ENCODE data around the gene KRT15.

KRT15 gene

GRCh38 chr17:41476866-41477815 lies 41.5 kb downstream of the KRT15 start:
- DNase-seq, result no peak

- no peak for DNase-seq
Measured at GRCh38 chr17:41475421-41475820, 43.3 kb downstream of the KRT15 start.

- DNase-seq, result no peak
Measured at GRCh38 chr17:41474863-41475262, 43.8 kb downstream of the KRT15 start.

- DNase-seq, result no peak
Measured at GRCh38 chr17:41468346-41468745, 50.3 kb downstream of the KRT15 start.

GRCh38 chr17:41467561-41467960 lies 51.1 kb downstream of the KRT15 start:
- DNase-seq, result no peak

GRCh38 chr17:41466988-41467387 lies 51.7 kb downstream of the KRT15 start, which contains the start of gene KRT32:
Gene KRT32, minus strand, starts transcription at chr17:41467386. Its CDS starts 61 bp downstream, at chr17:41467325.
- DNase-seq, result no peak

GRCh38 chr17:41464682-41465081 lies 54.0 kb downstream of the KRT15 start:
- no peak for DNase-seq

GRCh38 chr17:41464173-41464572 lies 54.5 kb downstream of the KRT15 start:
- DNase-seq, result no peak

- no peak for DNase-seq
Measured at GRCh38 chr17:41463746-41464145, 54.9 kb downstream of the KRT15 start.

All from NCI-H1436 treated with DMSO at 0.1 percent for 48 hours (cell line).